Activated CD4-positive, alpha-beta T cell treated with anti-CD3 and anti-CD28 coated beads for 4 hours (primary cell): ENCODE measurements around the gene POLN.

Experiments
- DNase-seq, 2 donors: peaks; one replicate each; pipeline ENCODE4 v3.0.0-alpha.2; 2020

The POLN gene

GRCh38 chr4:2102045-2102883 is 139.7 kb downstream of the POLN start:
- DNase-seq, result no peak

GRCh38 chr4:2101346-2102044 is 140.4 kb downstream of the POLN start:
- DNase-seq, result no peak

GRCh38 chr4:2096073-2096609 is 145.8 kb downstream of the POLN start:
- DNase-seq, result no peak

GRCh38 chr4:2095236-2096072 is 146.5 kb downstream of the POLN start:
- no peak for DNase-seq

- no peak for DNase-seq
Measured at GRCh38 chr4:2094545-2094944, 147.4 kb downstream of the POLN start.

- DNase-seq, result no peak
Measured at GRCh38 chr4:2093265-2093664, 148.7 kb downstream of the POLN start.

GRCh38 chr4:2092669-2093053 is 149.3 kb downstream of the POLN start:
- DNase-seq, result no peak

GRCh38 chr4:2091990-2092668 is 149.8 kb downstream of the POLN start:
- no peak for DNase-seq

GRCh38 chr4:2090642-2091041 is 151.3 kb downstream of the POLN start:
- no peak for DNase-seq

- no peak for DNase-seq
Measured at GRCh38 chr4:2089222-2089621, 152.7 kb downstream of the POLN start.

GRCh38 chr4:2087170-2087569 is 154.8 kb downstream of the POLN start:
- no peak for DNase-seq

GRCh38 chr4:2085496-2085901 is 156.4 kb downstream of the POLN start:
- DNase-seq, result no peak

GRCh38 chr4:2084316-2084715 is 157.6 kb downstream of the POLN start:
- no peak for DNase-seq

- DNase-seq, result no peak
Measured at GRCh38 chr4:2083826-2084160, 158.1 kb downstream of the POLN start.

GRCh38 chr4:2083116-2083825 is 158.7 kb downstream of the POLN start:
- no peak for DNase-seq

GRCh38 chr4:2082627-2083026 is 159.3 kb downstream of the POLN start:
- DNase-seq, result no peak

GRCh38 chr4:2082118-2082517 is 159.8 kb downstream of the POLN start:
- no peak for DNase-seq

- DNase-seq, result no peak
Measured at GRCh38 chr4:2081540-2081939, 160.4 kb downstream of the POLN start.

GRCh38 chr4:2080429-2081300 is 161.3 kb downstream of the POLN start:
- no peak for DNase-seq

GRCh38 chr4:2079926-2080325 is 162.0 kb downstream of the POLN start:
- no peak for DNase-seq

- no peak for DNase-seq
Measured at GRCh38 chr4:2079006-2079405, 162.9 kb downstream of the POLN start.
